Vagina (tissue), 2 donors: Measurements from ENCODE around the gene ERICH4. TPM values are rescaled to one million over a fixed set of nuclear protein-coding genes. Genes with fewer than 3 reads are reported as not detected.
"Not testable (repeated sequence)": the region's sequence is repeated elsewhere in the genome, so short reads cannot be mapped to it uniquely, and the experiment has no call there.

Experiments used
- DNase-seq, 2 donors: peaks; one replicate each; pipeline ENCODE4 v3.0.0-alpha.2; 2017; ENCODE audit errors: extremely low spot score in 2 of 2
- H3K27ac ChIP-seq: fragments of 200-600 bp; sonication (generic); one replicate; pipeline ENCODE4 v1.5.1; 2019
- H3K27me3 ChIP-seq: fragments of 200-600 bp; sonication (generic); one replicate; pipeline ENCODE4 v1.5.1; 2019
- H3K36me3 ChIP-seq, 2 donors: fragments of 200-600 bp; sonication (generic); one replicate each; pipeline ENCODE4 v1.5.1; 2017 to 2019
- H3K4me1 ChIP-seq: fragments of 200-600 bp; sonication (generic); one replicate; pipeline ENCODE4 v1.5.1; 2019
- H3K4me3 ChIP-seq, 2 donors: fragments of 200-600 bp; sonication (generic); 1 replicate in 1 of 2; 2 replicates in 1 of 2; pipeline ENCODE4 v1.5.1; 2016 to 2019
- H3K9me3 ChIP-seq: fragments of 200-600 bp; sonication (generic); one replicate; pipeline ENCODE4 v1.5.1; 2019
- CTCF ChIP-seq, 3 experiments: fragments of 450-650 bp in 2 of 3; fragments of 200-600 bp in 1 of 3; sonication (generic) in 1 of 3; IDR thresholded peaks; one replicate each; pipeline ENCODE4 v1.5.1; 2017 to 2019; ENCODE audit warnings: antibody characterized with exemption in 3 of 3, mild to moderate bottlenecking in 2 of 3, moderate library complexity in 2 of 3
- POLR2A ChIP-seq, 2 donors: fragments of 450-650 bp; IDR thresholded peaks; one replicate each; pipeline ENCODE4 v1.6.1; 2017; ENCODE audit warnings: antibody characterized with exemption in 2 of 2, mild to moderate bottlenecking in 2 of 2, moderate library complexity in 2 of 2
- POLR2AphosphoS5 ChIP-seq, 2 donors: sonication (generic); formaldehyde crosslinking; IDR thresholded peaks; one replicate each; pipeline ENCODE4 v1.9.0; 2017; ENCODE audit warnings: antibody characterized with exemption in 2 of 2, mild to moderate bottlenecking in 2 of 2, low read depth in 1 of 2; ENCODE audit not compliant: insufficient read depth in 1 of 2
- intact Hi-C: fragments of 100-400 bp; cut with DNase I; formaldehyde crosslinking; loops from one replicate; pipeline ENCODE4 v1.15.1; 2023
- total RNA-seq: library from RNA; depleted of rRNA; stranded (reverse); fragments of >200 nt; gene quantifications from one replicate; pipeline ENCODE4 v1.2.3, GENCODE V29; 2016

Gene ERICH4
- total RNA-seq, 1 donor from 2014 or later: not detected

DNA sequence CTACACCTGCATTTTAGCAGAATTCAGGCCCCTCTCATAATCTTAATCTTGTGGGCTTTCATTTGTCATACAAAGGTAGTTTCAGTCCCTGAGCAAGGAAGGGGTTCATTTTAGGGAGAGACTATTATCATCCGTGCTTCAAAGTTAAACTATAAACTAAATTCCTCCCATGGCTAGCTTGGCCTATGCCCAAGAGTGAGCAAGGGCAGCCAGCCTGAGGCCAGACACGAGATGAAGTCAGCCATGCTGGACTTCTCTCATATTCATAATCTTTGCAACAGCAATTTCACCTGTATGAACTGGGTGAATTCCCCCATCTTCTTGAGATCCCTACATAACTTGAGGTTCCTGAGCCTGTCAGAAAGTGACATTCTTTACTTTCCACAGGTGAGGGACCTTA is 13.0 kb downstream of the ERICH4 start:
- Histone ChIP-seq H3K36me3 (no peaks in the 10 kb centered on the region), H3K4me3 (no peak overlapping the region), H3K27me3 (no peaks in the 10 kb centered on the region), H3K9me3 (no peaks in the 10 kb centered on the region), H3K4me1 (peaks cover 12% of the 10 kb centered on the region), H3K27ac (no peak overlapping the region)
- intact Hi-C loops: loop anchor here (10.0 kb wide), 1 partner anchor 99 kb away; no protein-coding TSS in a partner anchor
- no peak for TF ChIP-seq POLR2AphosphoS5 (IDR thresholded peaks at IDR 0.05; ENCODE audit: insufficient read depth in 1 of 2, low read depth in 1 of 2)
- no peak for TF ChIP-seq POLR2A (IDR thresholded peaks at IDR 0.05)
- TF ChIP-seq CTCF (IDR thresholded peaks at IDR 0.05): no peak
- DNase-seq: no peak

GRCh38 chr19:41456342-41456918 is 13.5 kb downstream of the ERICH4 start:
- no peaks in the 10 kb centered on the region for H3K36me3 ChIP-seq
- no peaks in the 10 kb centered on the region for H3K9me3 ChIP-seq
- H3K4me3 ChIP-seq: no peak overlapping the region
- TF ChIP-seq POLR2A (IDR thresholded peaks at IDR 0.05) (no peak), POLR2AphosphoS5 (IDR thresholded peaks at IDR 0.05; ENCODE audit: insufficient read depth in 1 of 2, low read depth in 1 of 2) (peak in 1 of 2 donors; percentile 83)
- intact Hi-C loops: loop anchor here (10.0 kb wide), 1 partner anchor 98 kb away; no protein-coding TSS in a partner anchor
- no peaks in the 10 kb centered on the region for H3K27me3 ChIP-seq
- no peak overlapping the region for H3K27ac ChIP-seq
- H3K4me1 ChIP-seq: peaks cover 12% of the 10 kb centered on the region
- no peak for DNase-seq

GRCh38 chr19:41457241-41457640 is 14.3 kb downstream of the ERICH4 start:
- Histone ChIP-seq H3K4me1 (peaks cover 12% of the 10 kb centered on the region), H3K27ac (no peak overlapping the region), H3K4me3 (no peak overlapping the region), H3K27me3 (no peaks in the 10 kb centered on the region), H3K9me3 (no peaks in the 10 kb centered on the region), H3K36me3 (no peaks in the 10 kb centered on the region)
- intact Hi-C loops: loop anchor here (10.0 kb wide), 1 partner anchor 98 kb away; no protein-coding TSS in a partner anchor
- TF ChIP-seq POLR2A (IDR thresholded peaks at IDR 0.05) (no peak), POLR2AphosphoS5 (IDR thresholded peaks at IDR 0.05; ENCODE audit: insufficient read depth in 1 of 2, low read depth in 1 of 2) (no peak), CTCF (IDR thresholded peaks at IDR 0.05) (no peak)
- no peak for DNase-seq

GRCh38 chr19:41462497-41462896 is 19.5 kb downstream of the ERICH4 start:
- DNase-seq: no peak
- H3K27ac ChIP-seq: no peak overlapping the region
- TF ChIP-seq CTCF (IDR thresholded peaks at IDR 0.05) (no peak), POLR2A (IDR thresholded peaks at IDR 0.05) (no peak), POLR2AphosphoS5 (IDR thresholded peaks at IDR 0.05; ENCODE audit: insufficient read depth in 1 of 2, low read depth in 1 of 2) (no peak)
- H3K36me3 ChIP-seq: no peaks in the 10 kb centered on the region
- no peaks in the 10 kb centered on the region for H3K4me1 ChIP-seq
- no peaks in the 10 kb centered on the region for H3K27me3 ChIP-seq
- no peak overlapping the region for H3K4me3 ChIP-seq
- intact Hi-C loops: loop anchor here (5.0 kb wide), 1 partner anchor 1360 kb away; no protein-coding TSS in a partner anchor
- no peaks in the 10 kb centered on the region for H3K9me3 ChIP-seq

DNA sequence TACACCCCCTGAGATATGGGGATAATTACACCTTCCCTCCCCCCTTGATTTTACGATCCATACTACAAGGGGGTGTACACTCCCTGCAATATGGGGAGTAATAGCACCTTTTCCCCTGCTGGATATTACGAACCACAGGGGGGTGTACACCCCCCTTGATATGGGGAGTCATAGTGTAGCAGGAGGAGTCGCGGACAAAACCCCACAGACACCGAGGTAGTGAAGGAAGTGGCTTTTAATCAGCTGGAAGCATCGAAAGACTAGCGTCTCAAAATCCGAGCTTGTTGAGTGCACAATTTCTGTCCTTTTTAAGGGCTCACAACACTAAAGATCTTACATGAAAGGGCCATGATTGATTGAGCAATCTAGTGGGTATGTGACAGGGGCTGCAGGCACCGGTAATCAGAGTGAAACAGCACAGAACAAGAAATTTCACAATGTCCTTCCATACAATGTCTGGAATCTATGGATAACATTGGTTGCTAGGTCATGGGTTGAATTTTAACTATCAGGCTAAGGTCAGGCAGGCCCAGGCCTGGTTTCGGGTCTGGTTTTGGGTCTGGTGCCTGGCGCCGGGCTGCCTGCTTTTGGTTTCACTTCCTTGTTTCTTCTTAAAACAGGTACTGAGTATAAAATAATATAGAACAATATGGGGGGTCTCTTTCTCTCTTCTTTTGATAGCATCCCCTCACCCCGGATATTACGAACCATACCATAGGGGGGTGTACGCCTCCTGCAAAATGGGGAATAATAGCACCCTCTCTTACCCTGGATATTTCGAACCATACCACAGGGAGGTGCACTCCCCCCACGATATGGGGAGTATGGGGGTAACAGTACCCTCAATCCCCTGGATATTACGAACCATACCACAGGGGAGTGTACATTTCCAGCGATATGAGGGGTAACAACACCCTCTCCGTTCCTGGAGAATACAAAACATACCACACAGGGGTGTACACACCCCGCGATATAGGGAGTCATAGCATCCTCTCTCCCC is 20.6 kb downstream of the ERICH4 start:
- H3K36me3 ChIP-seq, H3K4me1 ChIP-seq, H3K4me3 ChIP-seq, H3K27me3 ChIP-seq, DNase-seq, H3K27ac ChIP-seq, H3K9me3 ChIP-seq: not testable (repeated sequence)
- intact Hi-C loops: loop anchor here (5.0 kb wide), 1 partner anchor 1361 kb away; no protein-coding TSS in a partner anchor
